UCSD-AML1 (cell line): ENCODE measurements around the gene ZDHHC5.

Experiments used
- DNase-seq: peaks from one replicate; lab custom pipeline; 2025; ENCODE audit not compliant: unreplicated experiment; lab: John Stamatoyannopoulos, UW

The ZDHHC5 gene

GRCh38 chr11:57727185-57727584, 59.3 kb downstream of the ZDHHC5 start:
- no peak for DNase-seq

DNA sequence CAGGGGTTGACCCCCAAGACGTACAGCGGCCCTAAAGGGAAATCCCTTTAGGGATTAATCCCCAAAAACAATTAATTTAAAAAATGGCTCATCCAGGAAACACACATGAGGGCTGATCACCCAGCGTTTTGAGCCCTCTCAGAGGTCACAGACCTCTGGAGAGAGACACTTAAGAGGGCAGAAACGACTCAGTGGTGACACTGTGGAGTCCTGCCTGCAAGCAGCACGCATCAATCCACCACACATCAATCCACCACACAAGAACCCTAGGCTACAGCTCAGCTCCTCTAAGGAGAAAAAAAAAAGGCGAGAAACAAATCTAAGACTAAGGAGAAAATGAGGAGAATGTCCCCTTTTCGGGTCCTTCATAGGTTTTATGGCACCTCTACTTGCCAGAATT, 60.9 kb downstream of the ZDHHC5 start:
- DNase-seq = no peak

DNA sequence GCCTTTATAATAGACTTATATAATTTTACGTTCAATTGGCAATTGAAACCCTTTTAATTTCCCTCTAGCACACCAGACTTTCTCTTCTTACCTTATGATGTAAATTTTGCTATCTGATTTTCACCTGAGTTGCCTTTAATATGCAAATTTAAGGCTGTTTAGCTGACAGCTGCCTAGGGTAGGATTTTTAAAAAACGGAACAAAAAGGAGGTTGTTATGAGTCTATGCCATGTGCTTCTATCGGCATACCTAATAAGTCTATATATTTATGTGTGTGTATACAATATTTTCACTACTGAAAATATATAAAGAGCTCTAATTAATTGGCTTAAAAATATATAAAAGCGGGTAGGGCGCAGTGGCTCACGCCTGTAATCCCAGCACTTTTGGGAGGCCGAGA, 61.6 kb downstream of the ZDHHC5 start:
- DNase-seq = no peak

DNA sequence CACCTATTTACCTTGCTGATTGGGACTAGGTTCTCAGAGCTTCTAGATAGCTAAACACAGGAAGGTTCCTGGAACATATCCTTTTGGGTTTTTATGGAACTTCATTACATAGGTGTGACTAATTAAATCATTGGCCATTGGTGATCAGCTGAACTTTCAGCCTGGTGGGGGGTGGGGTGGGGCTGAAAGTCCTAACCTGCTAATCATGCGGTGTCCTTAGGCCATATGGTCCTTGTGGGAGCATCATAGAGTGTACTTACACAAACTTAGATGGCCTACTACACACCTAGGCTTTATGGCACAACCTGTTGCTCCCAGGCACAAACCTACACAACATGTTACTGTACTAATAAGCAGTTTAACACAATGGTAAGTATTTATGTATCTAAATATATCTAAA, 64.7 kb downstream of the ZDHHC5 start:
- no peak for DNase-seq

DNA sequence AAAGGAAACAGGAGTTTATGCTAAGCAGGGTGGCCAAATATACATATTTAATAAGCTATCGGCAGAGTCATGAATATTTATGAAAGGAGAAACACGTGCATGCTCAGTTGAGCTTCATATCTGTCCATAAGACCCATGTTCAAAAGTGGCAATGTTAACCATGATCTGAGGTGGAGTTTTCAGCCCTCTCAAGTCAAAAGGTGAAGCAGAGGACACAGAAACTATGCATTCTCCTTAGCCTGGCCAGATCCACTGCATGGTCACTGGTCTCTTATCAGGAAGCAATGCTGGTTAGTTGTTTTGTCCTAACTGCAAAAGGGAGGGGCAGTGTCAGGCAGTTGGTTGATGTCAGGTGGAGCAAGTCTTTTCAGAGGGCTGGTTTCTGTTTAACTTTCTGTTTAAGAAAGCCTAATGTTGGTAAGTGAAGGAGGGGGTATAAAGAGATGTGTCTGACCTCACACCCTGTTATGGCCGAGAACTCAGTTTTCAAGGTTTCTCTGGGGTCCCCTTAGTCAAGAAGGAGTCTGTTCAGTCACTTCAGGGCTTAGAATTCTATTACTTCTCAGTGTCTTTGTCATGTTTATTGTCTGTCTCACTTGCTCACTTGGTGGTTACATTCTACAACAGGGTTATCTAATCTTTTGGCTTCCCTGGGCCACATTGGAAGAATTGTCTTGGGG, 67.8 kb downstream of the ZDHHC5 start:
- DNase-seq = no peak

GRCh38 chr11:57741132-57742086, 73.5 kb downstream of the ZDHHC5 start, which contains the start of gene SELENOH:
SELENOH (plus strand) TSS chr11:57741491; CDS start chr11:57741596, 105 bp downstream.
- DNase-seq = peak; percentile 98

GRCh38 chr11:57742087-57742452, 74.2 kb downstream of the ZDHHC5 start:
- no peak for DNase-seq

- no peak for DNase-seq
Observed at GRCh38 chr11:57744357-57744756, 76.4 kb downstream of the ZDHHC5 start.

DNA sequence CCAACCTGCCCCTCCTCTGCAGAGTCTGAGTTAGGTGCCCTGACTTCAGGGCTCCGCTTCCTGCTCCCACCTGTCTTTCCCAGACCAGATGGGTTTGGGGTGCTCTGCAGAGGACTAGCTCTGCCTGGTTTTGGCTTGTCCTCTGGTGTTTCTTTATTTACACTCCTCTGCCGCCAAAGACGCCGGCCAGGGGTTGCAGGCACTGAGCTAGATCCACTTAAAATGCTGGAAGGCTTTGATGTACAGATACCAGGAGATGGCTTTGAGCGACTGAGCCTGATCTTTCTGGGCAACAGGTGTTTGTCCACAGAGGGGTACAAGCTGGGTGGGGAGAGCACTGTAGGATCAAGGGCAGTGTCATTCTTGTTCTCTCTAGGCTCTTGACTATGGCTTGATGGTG, 77.3 kb downstream of the ZDHHC5 start:
- no peak for DNase-seq

DNA sequence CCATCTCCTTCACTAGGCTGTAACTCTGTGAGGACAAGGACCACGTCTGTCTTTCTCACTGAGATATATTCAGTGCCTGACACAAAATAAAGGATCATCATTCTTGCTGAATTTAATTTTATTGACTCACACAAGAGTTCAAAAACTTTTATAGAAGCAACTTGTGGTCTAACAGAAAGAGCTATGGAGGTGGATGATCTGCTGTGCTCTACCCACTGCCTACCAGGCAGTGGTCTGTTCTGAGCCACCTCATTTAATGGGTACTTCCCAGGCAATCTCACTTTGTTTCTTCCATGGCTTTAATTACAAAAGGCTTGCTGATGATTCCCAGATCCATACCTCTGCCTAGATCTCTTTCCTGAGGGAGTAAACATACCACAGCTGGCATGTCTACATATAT, 79.0 kb downstream of the ZDHHC5 start:
- no peak for DNase-seq
